ENCODE results near the gene AADAT.
"Not testable (repeated sequence)": the region's sequence is repeated elsewhere in the genome, so short reads cannot be mapped to it uniquely, and the experiment has no call there.

The AADAT gene

DNA sequence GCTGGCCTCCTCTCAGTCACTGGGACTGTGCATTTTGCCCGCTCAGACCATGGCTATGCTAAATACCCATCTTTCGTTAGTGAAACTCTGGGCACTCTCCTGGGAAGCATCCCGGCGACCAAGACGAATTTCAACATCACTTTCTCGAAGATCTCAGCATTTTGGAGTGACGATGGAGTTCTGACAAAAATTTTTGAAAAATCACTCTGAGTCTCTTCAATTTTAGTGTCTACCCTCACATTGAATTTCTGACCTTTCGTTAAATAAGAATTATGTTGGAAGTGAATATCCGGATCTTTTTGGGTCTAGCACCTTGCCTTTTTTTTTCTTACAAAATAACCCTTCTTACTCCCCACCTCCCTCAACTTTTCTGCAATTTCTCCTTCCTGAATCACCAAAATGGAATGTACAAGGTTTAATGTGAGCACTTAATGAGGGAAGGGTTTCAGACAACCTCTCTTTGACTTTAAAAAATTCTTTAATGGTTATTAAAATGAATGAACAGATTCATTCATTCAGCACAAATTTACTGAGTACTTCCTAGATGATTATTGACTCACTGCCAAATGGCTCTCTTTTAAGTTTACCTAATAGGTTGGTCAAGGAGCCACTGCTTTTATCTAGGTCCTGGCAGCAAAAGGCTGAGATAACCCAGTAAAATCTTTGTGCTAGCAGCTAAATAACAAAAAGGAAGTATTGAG is 746 bp upstream of the AADAT start:
- peak; percentile 37 for DNase-seq (ENCODE audit: low spot score)

DNA sequence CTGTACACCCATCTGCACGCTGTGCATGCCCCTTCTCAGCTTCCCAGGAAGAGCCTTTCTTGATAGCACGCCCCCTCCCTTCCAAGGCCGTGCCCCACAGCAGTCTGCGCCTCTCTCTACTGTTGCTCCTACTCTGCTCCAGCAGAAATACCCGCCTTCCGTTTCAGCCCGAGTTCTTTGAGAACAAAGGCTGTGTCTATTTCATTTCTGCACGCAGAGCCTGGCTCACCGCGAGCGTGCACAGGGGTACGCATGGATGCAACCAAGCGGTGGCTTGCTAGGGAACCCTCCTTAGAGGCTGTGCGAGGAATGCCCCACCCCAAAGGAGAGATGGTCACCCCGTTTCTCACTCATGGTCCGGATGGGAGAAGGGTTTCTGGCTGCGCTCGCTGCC is 485 bp downstream of the AADAT start:
- DNase-seq (ENCODE audit: low spot score) = peak; percentile 43

DNA sequence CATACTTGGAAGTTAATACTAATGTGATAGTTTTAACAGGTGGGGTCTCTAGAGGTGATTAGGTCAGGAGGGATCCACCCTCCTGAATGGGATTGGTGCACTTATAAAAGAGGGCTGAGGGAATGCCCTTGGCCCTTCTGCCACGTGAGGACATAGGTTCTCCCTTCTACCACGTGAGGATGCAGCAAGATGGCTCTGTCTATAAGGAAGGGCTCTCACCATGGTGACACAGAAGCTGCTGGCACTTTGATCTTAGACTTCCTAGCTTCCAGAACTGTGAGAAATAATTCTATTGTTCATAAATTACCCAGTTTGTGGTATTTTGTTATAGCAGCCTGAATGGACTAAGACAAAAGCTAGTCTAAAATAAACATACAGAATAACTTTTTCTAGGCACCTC is 1.0 kb downstream of the AADAT start:
- no peak for DNase-seq (ENCODE audit: low spot score)

DNA sequence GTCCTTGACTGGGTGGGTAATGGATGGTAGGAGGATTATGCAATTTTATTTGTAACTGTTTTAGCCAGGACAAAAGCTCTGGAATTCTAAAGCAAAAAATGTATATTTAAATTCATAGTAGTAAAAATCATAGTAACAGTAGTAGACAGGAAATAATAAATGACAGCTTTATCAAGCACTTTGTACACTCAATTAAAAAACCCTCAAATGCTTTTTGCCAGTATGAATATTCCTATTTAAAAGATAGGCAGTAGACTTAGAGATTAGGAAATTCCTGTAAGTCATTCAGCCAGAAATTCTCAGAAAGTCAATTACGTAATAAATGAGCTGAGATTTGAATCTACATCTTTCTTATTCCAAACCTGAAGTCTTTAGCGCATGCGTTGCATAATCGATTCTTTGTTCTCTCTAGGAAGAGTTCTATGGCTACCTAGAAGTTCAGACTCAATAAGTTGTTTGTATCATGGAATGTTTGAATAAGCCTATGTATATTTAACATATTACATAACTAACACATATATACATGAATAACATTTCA is 2.5 kb downstream of the AADAT start:
- no peak for DNase-seq (ENCODE audit: low spot score)

DNA sequence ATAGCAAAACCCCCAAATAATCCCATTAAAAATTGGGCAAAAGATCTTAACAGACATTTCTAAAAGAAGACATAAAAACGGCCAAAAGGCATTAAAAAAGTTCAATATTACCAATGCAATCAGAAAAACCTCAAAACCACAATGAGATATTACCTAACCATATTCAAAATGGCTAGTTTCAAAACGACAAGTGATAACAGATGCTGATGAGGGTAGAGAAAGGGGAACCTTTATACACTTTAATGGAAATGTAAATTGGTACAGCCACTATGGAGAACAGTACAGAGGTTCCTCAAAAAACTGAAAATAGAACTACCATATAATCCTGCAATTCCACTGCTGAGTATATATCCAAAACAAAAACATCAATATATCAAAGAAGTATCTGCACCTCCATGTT is 6.2 kb downstream of the AADAT start:
- no peak for DNase-seq (ENCODE audit: low spot score)

DNA sequence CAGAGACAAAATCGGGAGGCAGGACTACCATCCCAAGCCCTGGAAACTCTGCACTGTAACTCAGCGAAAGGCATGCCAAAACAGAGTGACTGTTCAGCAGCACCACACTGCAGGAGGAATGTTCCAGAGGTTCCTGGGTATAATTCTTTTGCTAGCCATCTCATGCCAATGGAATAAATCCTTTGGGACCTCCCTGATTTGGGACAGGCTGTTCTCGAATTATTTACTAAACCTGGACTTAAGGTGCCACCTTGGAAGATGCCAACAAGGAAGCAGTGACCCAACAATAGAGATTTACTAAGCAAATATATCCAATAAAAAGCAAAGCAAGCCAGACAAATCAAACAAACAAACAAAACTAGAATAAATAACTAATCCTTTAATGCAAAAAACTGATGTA is 9.3 kb downstream of the AADAT start:
- no peak for DNase-seq (ENCODE audit: low spot score)

DNA sequence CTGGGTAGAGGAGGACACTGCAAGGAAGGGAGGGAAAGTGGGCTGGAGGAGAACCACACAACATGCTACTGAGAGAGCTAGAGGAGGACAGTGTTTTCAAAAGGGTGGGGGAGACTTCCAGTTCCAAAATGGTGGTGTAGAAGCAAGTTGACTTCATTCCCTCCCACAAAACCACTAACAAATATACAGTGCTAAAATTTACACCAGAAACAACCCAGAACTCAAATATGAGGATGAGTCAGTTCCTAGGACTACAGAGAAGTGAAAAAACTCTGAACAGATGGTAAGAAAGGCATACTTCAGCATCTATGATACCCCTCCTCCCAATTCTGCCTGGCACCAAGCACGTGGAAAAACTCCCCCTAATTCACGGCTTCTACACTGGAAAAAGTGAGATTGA is 9.8 kb downstream of the AADAT start:
- no peak for DNase-seq (ENCODE audit: low spot score)

DNA sequence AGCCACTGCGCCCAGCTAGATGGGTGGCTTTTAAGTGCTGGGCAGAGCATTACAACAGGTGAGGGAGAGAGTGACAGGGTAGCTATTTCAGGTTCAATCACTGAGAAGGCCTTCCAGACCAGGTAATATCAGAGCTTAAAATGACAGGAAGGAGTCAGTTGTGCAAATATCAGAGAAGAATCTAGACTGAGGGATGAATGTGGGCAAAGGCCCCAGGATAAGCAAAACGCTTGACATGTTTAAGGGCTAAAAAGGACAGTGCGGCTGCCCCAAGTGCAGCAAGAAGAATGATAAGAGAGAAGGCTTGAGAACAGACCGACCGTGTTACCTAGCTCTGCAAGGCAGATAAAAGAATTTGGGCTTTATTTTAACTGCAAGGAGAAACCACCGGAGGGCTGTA is 18.6 kb downstream of the AADAT start:
- DNase-seq (ENCODE audit: low spot score) = no peak

DNA sequence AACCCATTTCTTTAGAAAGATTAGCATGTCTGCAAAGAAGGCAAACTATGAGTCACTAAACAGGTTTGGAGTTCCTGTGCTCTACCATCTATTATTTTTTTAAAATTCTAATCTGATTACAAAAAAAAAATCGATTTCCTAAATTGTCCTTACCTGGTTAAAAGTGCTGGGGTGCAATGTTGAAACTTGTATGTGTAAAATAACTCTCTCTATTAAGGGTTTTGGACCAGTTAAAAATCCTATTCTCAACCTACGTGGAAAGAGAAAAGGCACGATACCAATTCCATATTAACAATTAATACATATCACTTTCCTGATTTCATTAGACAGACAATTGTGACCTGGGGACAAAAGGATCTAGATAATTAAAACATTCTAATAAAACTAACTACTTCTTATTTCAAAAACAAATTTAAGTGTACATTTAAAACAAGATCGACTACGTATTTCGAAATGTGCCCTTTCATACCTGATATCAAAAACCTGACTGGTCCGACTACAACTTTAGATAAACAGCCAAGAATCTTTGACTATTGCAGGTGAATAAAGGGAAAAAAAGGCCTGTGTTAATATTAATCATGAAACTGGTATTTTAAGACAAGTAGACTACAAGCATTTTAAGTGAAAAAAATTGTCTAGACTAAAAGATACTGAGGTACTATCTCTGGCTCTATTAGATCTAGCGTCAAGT is 21.2 kb downstream of the AADAT start:
- DNase-seq (ENCODE audit: low spot score) = no peak

DNA sequence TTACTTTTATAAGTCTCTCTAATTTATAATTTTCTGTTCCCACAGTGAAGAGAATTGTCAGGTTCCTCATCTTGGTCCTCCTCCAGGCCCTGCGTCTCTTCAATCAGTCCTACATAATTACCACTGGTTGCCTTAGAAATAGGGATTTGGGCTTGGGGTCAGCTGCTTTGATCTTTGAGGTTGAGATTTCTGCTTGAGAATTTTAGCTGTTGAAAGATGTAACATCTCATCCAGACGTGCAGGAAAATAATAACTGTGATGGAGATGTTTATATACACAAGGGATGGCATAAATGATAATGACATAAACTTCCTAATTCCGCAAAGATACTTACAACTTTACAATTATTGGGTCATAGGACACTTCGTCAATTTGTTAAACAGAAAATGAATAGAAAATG is 30.3 kb downstream of the AADAT start:
- no peak for DNase-seq (ENCODE audit: low spot score)

DNA sequence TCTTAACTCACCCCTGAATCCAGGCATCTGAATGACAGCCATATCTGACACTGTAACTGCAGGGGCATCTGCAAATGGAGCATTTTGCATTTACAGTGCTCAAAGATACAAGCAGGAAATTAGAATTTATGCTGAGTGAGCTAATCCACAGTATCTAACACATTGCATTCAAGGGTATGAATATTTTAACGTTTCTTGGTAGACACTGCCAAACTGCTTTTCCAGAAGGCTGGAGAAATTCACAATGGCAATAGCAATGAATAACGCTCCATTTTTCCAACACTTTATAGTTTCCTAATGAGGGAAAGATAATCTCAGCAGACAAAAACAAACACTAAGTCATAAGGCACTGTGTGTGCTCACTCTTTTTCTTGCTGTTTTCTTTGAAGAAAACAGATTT is 30.9 kb downstream of the AADAT start:
- no peak for DNase-seq (ENCODE audit: low spot score)

DNA sequence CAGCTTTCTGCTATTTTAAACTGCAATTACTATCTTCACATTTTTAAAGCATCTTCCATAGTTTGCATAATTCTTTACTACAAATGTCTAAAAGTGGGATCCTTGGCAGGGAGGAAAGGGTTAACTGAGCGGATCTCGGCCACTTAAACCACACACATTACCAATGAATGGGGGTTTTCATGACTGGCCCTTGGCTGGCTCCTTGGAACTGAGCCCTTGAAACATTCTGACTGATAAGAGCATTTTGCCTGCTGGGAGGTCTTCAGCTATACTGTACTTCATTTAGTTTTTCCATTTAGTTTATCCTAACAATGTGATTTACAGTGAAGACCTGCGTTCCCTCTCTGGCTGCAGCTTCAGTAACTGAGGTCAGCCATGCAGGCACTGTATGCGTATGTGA is 31.9 kb downstream of the AADAT start:
- no peak for DNase-seq (ENCODE audit: low spot score)

DNA sequence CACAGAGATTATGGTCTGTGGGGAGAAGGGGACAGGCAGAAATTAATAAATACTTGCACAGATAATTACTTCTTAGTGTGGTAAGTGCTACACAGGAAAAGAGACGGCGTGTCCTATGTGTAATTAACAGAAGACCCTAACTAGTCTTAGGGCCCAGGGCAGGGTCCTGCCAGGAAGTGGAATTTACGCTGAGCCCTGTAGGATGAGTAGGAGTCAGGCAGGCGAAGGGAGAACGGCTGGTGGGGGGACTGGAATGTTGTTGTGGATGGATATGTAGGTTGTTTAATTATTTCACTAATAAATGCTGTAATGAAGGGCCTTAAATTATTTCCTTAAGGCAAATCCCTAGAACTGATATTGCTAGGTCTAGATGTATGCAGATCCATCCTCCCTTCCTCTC is 36.8 kb downstream of the AADAT start:
- no peak for DNase-seq (ENCODE audit: low spot score)

DNA sequence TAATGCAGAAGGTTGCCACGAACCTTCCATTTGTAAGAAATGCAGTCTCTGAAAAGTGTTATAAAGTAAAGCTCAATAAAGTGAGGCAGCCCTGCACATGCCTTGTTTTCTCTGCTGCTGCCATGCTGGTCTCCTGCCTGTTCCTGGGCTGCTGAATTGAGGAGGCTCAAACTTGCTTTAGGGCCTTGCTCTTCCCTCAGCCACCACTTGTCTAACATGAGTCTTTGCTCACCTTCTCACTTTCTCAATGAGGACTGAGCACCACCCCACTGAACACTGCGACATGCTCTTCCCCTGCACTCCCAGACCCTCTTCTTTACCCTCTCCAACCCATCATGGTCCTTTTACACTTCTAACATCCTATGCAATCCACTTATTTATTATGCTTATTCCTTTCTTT is 38.4 kb downstream of the AADAT start:
- no peak for DNase-seq (ENCODE audit: low spot score)

DNA sequence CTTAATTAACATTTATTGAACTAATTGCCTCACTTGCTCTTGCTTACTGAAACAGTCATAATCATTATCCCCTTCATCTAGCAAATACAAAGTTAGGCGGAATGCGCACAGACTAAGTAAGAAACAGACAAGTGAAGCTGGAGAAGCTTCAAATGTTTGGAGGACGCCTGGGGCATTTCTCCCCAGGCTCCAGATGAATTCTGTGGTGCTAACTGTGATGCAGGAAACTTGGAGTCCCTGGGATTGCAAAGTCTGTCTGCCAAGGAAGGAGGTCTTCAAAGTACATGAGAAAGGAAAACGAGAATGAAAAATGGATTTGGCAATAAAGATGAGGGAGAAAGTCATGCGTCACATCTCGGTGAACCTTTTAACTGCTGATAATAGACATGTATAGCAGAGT is 40.0 kb downstream of the AADAT start:
- no peak for DNase-seq (ENCODE audit: low spot score)

DNA sequence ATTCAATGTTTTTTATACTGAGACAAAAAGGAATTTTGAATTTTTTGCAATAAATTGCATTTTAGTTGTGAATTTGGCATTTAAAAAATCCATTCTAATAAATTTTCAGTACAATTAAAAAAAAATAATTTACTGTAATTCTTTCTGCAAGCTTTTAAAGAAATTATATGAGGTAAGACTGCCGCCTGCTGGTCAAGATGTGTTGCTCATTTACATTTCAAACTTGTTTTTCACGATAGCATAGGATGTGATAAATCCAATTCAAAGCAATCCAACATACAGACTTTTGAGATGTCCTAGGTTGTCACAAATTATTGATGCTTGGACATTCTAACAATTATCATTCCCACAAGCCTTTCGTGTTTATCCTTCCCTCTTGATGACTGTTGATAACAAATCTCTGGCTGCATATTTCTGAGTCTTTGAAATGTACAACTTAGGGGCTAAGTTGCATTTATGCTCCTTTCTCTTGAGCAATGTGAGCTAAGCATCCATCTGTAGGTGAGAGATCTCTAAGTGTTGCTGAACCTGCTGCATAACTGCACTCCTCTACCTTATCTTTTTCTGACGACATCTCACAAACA is 41.9 kb downstream of the AADAT start:
- DNase-seq (ENCODE audit: low spot score) = peak; percentile 27

DNA sequence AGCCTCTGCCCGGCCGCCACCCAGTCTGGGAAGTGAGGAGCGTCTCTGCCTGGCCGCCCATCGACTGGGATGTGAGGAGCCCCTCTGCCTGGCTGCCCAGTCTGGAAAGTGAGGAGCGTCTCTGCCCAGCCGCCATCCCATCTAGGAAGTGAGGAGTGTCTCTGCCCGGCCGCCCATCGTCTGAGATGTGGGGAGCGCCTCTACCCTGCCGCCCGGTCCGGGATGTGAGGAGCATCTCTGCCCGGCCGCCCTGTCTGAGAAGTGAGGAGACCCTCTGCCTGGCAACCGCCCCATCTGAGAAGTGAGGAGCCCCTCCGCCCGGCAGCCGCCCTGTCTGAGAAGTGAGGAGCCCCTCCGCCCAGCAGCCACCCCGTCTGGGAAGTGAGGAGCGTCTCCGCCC is 43.6 kb downstream of the AADAT start:
- DNase-seq (ENCODE audit: low spot score) = not testable (repeated sequence)

DNA sequence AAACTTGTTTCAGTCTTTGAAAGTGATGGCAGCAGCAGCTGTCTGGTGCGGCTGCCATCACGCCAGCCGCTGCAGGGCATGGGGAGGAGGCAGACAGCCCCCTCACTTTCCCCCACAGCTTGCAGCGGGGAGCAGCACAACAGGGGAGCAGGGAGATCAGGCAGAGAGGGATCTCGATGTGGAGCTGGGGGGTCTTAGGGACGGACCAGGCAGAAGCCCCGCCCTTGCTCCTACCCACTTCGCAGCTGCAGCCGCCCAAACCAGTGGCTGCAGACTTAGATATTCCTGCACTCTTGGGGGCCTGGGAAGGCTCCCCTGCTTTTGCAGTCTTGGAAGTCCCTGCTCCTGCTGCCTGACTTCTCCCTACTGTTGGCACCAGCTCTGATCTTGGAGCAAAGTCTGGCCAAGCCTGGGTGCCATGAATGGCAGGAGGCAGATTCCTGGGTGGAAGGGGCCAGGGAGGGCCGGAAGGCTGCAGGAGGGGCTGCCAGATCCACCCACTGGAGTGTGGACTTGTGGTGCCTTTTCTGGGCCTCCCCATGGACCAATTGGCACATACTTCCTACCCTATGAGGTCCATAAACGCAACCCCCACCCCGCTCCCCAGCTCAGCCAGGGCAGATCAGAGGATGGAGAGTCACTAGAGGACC is 49.6 kb downstream of the AADAT start:
- DNase-seq (ENCODE audit: low spot score) = no peak

DNA sequence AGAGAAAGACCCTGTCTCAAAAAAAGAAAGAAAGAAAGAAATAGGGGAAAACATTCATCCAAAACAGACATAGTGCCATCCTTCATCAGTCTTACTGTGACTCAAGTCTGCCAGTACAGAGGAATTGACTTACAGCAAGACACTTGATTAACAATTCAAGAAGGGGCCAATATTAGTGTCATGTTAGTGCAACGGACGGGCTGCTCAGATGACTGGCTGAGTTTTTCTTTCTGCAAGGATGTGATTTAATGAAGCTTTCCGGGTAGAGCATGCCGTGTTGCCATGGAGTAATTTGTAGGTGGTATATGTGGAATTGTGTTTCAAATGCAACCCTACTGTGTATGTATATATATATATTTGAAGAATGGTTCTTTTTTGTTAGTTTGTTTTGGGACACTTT is 51.0 kb downstream of the AADAT start:
- DNase-seq (ENCODE audit: low spot score) = no peak

DNA sequence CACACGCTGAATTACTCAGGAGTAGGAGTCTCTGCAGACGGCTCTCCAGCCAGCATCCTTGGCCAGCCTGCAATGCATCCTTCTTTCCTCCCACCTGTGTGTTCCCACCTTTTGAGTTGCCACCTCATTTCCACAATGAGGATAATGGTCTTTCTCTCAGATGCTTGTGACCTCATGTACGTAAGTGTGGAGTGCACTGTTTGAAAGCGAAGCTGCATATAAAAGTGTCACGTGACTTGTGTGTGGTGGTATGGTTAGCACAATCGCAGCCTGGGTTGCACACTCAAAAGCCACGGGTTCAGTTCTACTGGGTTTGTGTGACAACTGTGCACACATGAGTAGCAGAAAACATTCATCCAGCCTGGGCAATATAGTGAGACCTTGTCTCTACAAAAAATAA is 51.5 kb downstream of the AADAT start:
- no peak for DNase-seq (ENCODE audit: low spot score)

DNA sequence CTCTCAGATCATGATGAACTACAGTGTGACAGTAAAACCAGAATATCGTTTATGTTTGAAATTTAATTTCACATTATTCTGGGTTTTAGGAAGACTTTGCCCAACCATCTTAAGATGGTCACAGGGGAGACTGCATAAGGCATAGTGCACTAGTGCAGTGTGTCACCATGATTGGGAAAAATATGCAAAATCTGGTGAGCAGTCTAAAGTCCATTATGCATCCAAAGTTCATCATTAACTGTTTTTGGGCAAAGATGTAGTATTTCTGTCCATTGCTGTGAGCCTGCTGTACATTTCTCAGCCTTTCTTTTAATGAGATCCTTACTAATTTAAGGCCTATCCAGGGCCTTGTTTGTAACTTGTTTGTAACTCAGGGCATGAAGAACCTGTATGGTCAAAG is 52.3 kb downstream of the AADAT start:
- no peak for DNase-seq (ENCODE audit: low spot score)

DNA sequence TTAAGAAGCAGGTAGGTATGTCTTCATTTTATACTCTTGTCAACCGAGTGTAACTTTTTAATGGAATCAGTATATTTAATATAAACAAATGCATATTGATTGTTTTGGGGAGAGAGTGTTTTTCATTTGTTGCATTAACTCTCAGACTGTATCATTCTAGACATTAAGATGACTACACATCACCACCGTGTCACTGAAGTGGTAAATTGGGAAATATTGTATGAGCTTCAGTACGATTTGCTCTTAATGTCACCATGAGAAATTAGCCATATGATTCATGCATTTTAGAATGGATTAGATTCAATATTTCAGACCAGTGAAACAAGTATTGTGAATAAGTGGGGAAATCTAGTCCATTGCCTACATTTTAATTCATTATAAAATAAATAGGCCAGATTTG is 53.9 kb downstream of the AADAT start:
- DNase-seq (ENCODE audit: low spot score) = no peak

DNA sequence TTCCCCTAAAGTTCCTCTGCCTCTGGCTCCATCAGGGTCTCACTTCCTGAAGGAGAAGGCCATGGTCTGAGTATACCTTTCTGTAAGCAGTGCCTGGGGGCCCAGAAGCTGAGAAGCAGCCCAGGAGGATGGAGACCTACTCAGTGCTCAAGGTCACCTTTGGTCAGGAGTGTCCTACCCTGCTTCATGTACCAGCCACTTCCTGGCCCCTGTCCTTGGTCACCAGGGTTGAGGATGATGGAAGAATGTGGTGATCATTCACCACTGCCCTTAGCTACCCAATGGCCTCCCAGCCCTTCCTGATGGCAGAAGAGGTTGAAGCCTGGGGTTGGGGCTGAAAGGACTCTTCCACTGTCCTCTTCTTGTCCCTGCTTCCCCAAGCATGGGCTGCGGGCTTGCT is 54.5 kb downstream of the AADAT start:
- no peak for DNase-seq (ENCODE audit: low spot score)

Data from AG08396 (cell line).